ENCODE results near the gene PRR35. TPM values are rescaled to one million over a fixed set of nuclear protein-coding genes. Genes with fewer than 3 reads are reported as not detected.
A peak's percentile ranks its signal among the peaks of the same experiment; 100 is the strongest.

Gene PRR35
- total and polyA plus RNA-seq, 2 experiments from 2014 or later, result 0.66 TPM; not detected in 1

GRCh38 chr16:586047-586644 lies 26.0 kb downstream of the PRR35 start:
- H3K4me3 ChIP-seq, result no peak overlapping the region
- no peaks in the 10 kb centered on the region for H3K9me3 ChIP-seq (ENCODE audit: low read depth)
- H3K27ac ChIP-seq, result no peak overlapping the region
- H3K27me3 ChIP-seq, result no peaks in the 10 kb centered on the region
- no peaks in the 10 kb centered on the region for H3K36me3 ChIP-seq
- DNase-seq (ENCODE audit: low read depth in 1 of 2, low spot score in 1 of 2), result peak in 1 of 2 donors; percentile 30
- H3K4me1 ChIP-seq (ENCODE audit: low read depth), result peaks cover 19% of the 10 kb centered on the region
- no peak for TF ChIP-seq CTCF (IDR thresholded peaks at IDR 0.05; ENCODE audit: low read depth, low read length)

GRCh38 chr16:586645-587590 lies 26.7 kb downstream of the PRR35 start:
- no peak for TF ChIP-seq CTCF (IDR thresholded peaks at IDR 0.05; ENCODE audit: low read depth, low read length)
- H3K27me3 ChIP-seq, result no peaks in the 10 kb centered on the region
- H3K4me3 ChIP-seq, result no peak overlapping the region
- no peaks in the 10 kb centered on the region for H3K9me3 ChIP-seq (ENCODE audit: low read depth)
- H3K4me1 ChIP-seq (ENCODE audit: low read depth), result peaks cover 19% of the 10 kb centered on the region
- no peak overlapping the region for H3K27ac ChIP-seq
- peak in 1 of 2 donors; percentile 21 for DNase-seq (ENCODE audit: low read depth in 1 of 2, low spot score in 1 of 2)
- H3K36me3 ChIP-seq, result no peaks in the 10 kb centered on the region

GRCh38 chr16:588639-588888 lies 28.4 kb downstream of the PRR35 start:
- Histone ChIP-seq H3K36me3 (no peaks in the 10 kb centered on the region), H3K27me3 (no peaks in the 10 kb centered on the region), H3K9me3 (ENCODE audit: low read depth) (no peaks in the 10 kb centered on the region), H3K27ac (peak overlapping the region; percentile 98), H3K4me1 (ENCODE audit: low read depth) (peaks cover 17% of the 10 kb centered on the region), H3K4me3 (peak overlapping the region; percentile 80)
- TF ChIP-seq CTCF (IDR thresholded peaks at IDR 0.05; ENCODE audit: low read depth, low read length), result no peak
- DNase-seq (ENCODE audit: low read depth in 1 of 2, low spot score in 1 of 2), result peak; percentile 70 to 77

- H3K9me3 ChIP-seq (ENCODE audit: low read depth), result no peaks in the 10 kb centered on the region
- no peaks in the 10 kb centered on the region for H3K27me3 ChIP-seq
- peaks cover 13% of the 10 kb centered on the region for H3K4me1 ChIP-seq (ENCODE audit: low read depth)
- H3K27ac ChIP-seq, result peak overlapping the region; percentile 98
- peak; percentile 95 to 97 for DNase-seq (ENCODE audit: low read depth in 1 of 2, low spot score in 1 of 2)
- no peak for TF ChIP-seq CTCF (IDR thresholded peaks at IDR 0.05; ENCODE audit: low read depth, low read length)
- H3K36me3 ChIP-seq, result no peaks in the 10 kb centered on the region
- H3K4me3 ChIP-seq, result peak overlapping the region; percentile 80
These were observed 28.9 kb downstream of the PRR35 start for GRCh38 chr16:588889-589657.

- no peaks in the 10 kb centered on the region for H3K27me3 ChIP-seq
- TF ChIP-seq CTCF (IDR thresholded peaks at IDR 0.05; ENCODE audit: low read depth, low read length), result no peak
- no peaks in the 10 kb centered on the region for H3K9me3 ChIP-seq (ENCODE audit: low read depth)
- peak within 1 kb of the TSS; percentile 98 for H3K27ac ChIP-seq
- H3K4me3 ChIP-seq, result peak within 1 kb of the TSS; percentile 80
- DNase-seq (ENCODE audit: low read depth in 1 of 2, low spot score in 1 of 2), result peak; percentile 99
- H3K36me3 ChIP-seq, result no peaks in the 10 kb centered on the region
- peaks cover 13% of the 10 kb centered on the region for H3K4me1 ChIP-seq (ENCODE audit: low read depth)
These were observed 29.5 kb downstream of the PRR35 start, which contains the start of gene RAB40C for GRCh38 chr16:589658-590187. Gene RAB40C, plus strand, starts transcription at chr16:590066. Its CDS starts 226 bp downstream, at chr16:590292.

Measured in cardiac muscle cell (in vitro differentiated cells and primary cell).